GM12878 (cell line): ENCODE data around the gene PPP1R12B. TPM values are rescaled to one million over a fixed set of nuclear protein-coding genes. Genes with fewer than 3 reads are reported as not detected.

Experiments used
- ATAC-seq: fragments of 200-7000 bp; cut with Tn5 transposase; 3 replicates; pipeline ENCODE4 v1.9.1; 2020; ENCODE audit warnings: mild to moderate bottlenecking, moderate library complexity
- Bru-seq: library from RNA; stranded (reverse); fragments of 400-500 nt; gene quantifications from one replicate; lab custom pipeline; 2021; lab: Mats Ljungman, UMichigan
- BruChase-seq, 2 experiments: library from RNA; stranded (reverse); fragments of 400-500 nt; gene quantifications; one replicate each; lab custom pipeline; 2021; lab: Mats Ljungman, UMichigan
- BruUV-seq: library from RNA; stranded (reverse); fragments of 400-500 nt; replicated peaks from 2 replicates; lab custom pipeline; 2021; lab: Mats Ljungman, UMichigan
- CTCF ChIA-PET: fragments of 300-600 bp; sonication (Branson Sonifier 250); formaldehyde crosslinking; extraction: SDS; loops from one replicate; lab custom pipeline; 2021; ENCODE audit warnings: inconsistent platforms; lab: Yijun Ruan, JAX
- POLR2A ChIA-PET: fragments of 350-600 bp; formaldehyde crosslinking; extraction: SDS; loops from one replicate; lab custom pipeline; 2021; ENCODE audit warnings: inconsistent platforms; lab: Charles Lee
- RAD21 ChIA-PET: fragments of 300-600 bp; sonication (Branson Sonifier 250); formaldehyde crosslinking; loops from one replicate; lab custom pipeline; 2023; ENCODE audit warnings: antibody characterized with exemption; ENCODE audit not compliant: unreplicated experiment; lab: Charles Lee
- SMC1A ChIA-PET: fragments of 300-600 bp; sonication (Branson Sonifier 250); formaldehyde crosslinking; loops from one replicate; lab custom pipeline; 2023; ENCODE audit not compliant: unreplicated experiment, uncharacterized antibody; lab: Charles Lee
- DNase-seq: peaks from one replicate; pipeline ENCODE4 v3.0.0-alpha.2; 2011; ENCODE audit warnings: low read depth, low spot score
- FAIRE-seq: peaks from 3 replicates; lab custom pipeline; 2011; peaks lifted over from hg19 to GRCh38; lab: Jason Lieb, UNC
- H2AFZ ChIP-seq: 2 replicates; pipeline ENCODE4 v1.6.0; 2011; ENCODE audit warnings: low read depth, low read length, control low read depth; ENCODE audit not compliant: control insufficient read depth
- H3K27ac ChIP-seq: 2 replicates; pipeline ENCODE4 v1.5.1; 2011; ENCODE audit warnings: control low read depth; ENCODE audit not compliant: control insufficient read depth, insufficient read depth
- H3K27me3 ChIP-seq, 2 experiments: replicated peaks in 1 of 2; 2 replicates each; pipeline versions ENCODE4 v1.6.0 to v1.6.1; 2011; ENCODE audit warnings: low read length in 1 of 2; ENCODE audit not compliant: control insufficient read depth in 2 of 2, insufficient read depth in 2 of 2
- H3K36me3 ChIP-seq, 2 experiments: 2 replicates each; pipeline ENCODE4 v1.5.1; 2011; ENCODE audit warnings: low read length in 1 of 2; ENCODE audit not compliant: control insufficient read depth in 2 of 2, insufficient read depth in 2 of 2
- H3K4me1 ChIP-seq: 2 replicates; pipeline ENCODE4 v1.6.1; 2011; ENCODE audit warnings: mild to moderate bottlenecking, low read length, moderate library complexity, mixed read lengths; ENCODE audit not compliant: control insufficient read depth, insufficient read depth
- H3K4me2 ChIP-seq: 2 replicates; pipeline ENCODE4 v1.6.0; 2011; ENCODE audit warnings: control low read depth; ENCODE audit not compliant: control insufficient read depth, insufficient read depth
- H3K4me3 ChIP-seq: fragments of 200-600 bp; sonication (generic); 2 replicates; pipeline ENCODE4 v1.5.1; 2016
- H3K79me2 ChIP-seq: 2 replicates; pipeline ENCODE4 v1.6.0; 2011; ENCODE audit warnings: low read length; ENCODE audit not compliant: control insufficient read depth, insufficient read depth
- H3K9ac ChIP-seq: 2 replicates; pipeline ENCODE4 v1.8.0; 2011; ENCODE audit warnings: low read length, control low read depth, mixed read lengths; ENCODE audit not compliant: control insufficient read depth, insufficient read depth
- H3K9me3 ChIP-seq: replicated peaks from 3 replicates; pipeline ENCODE4 v1.5.1; 2011; ENCODE audit warnings: mild to moderate bottlenecking, low read length; ENCODE audit not compliant: control insufficient read depth, insufficient read depth
- H4K20me1 ChIP-seq: 2 replicates; pipeline ENCODE4 v1.6.0; 2011; ENCODE audit not compliant: control insufficient read depth, insufficient read depth
- CBX5 ChIP-seq: sonication (generic); IDR thresholded peaks from 2 replicates; pipeline ENCODE4 v1.6.1; 2016; ENCODE audit warnings: low read depth, moderate library complexity, mild to moderate bottlenecking, inconsistent platforms
- ETV6 ChIP-seq, 2 experiments: fragments of 450-650 bp in 1 of 2; IDR thresholded peaks in 1 of 2; conservative IDR thresholded peaks in 1 of 2; 2 replicates each; pipeline ENCODE4 v1.6.1; 2014; ENCODE audit warnings: antibody characterized with exemption in 1 of 2, borderline replicate concordance in 1 of 2, low read depth in 1 of 2, mild to moderate bottlenecking in 1 of 2, moderate library complexity in 1 of 2
- SMARCA5 ChIP-seq: fragments of 450-650 bp; IDR thresholded peaks from 2 replicates; pipeline ENCODE4 v1.6.1; 2017; ENCODE audit warnings: mild to moderate bottlenecking
- ZNF24 ChIP-seq: fragments of 450-650 bp; IDR thresholded peaks from 2 replicates; pipeline ENCODE4 v1.6.1; 2017; ENCODE audit warnings: antibody characterized with exemption, mild to moderate bottlenecking
- WGBS: methylation state at CpG from one replicate; pipeline ENCODE4 v1.1.6; 2016; ENCODE audit warnings: low lambda C conversion rate; ENCODE audit not compliant: insufficient replicate concordance, insufficient coverage; ENCODE audit errors: missing lambda C conversion rate; 5-methylcytosine and 5-hydroxymethylcytosine counted together
- in situ Hi-C: fragments of 300-500 bp; cut with MboI; formaldehyde crosslinking; loops from 9 replicates; pipeline ENCODE4 v1.14.3; 2018; ENCODE audit warnings: mixed read lengths
- intact Hi-C: fragments of 100-400 bp; cut with micrococcal nuclease; formaldehyde crosslinking; loops from one replicate; pipeline ENCODE4 v1.14.2; 2022; ENCODE audit not compliant: unreplicated experiment
- long read RNA-seq, 2 experiments: library from polyadenylated mRNA; unstranded; transcript quantifications; one replicate each; pipeline ENCODE4 v2.0.0, GENCODE V29; 2019 to 2020
- polyA minus RNA-seq, 3 experiments: library from RNA; depleted of rRNA, polyadenylated mRNA; stranded (reverse); fragments of >200 nt; gene quantifications; 2 replicates each; pipeline ENCODE4 v1.2.3, GENCODE V29; 2011
- polyA plus RNA-seq, 11 experiments: library from polyadenylated mRNA; depleted of rRNA in 4 of 11; unstranded in 6 of 11; stranded (reverse) in 5 of 11; fragments of >200 nt; fragmentation: Nextera tagmentation in 4 of 11; fragmentation: Illumina TruSeq in 1 of 11; extraction: Ambion mirVana in 4 of 11; extraction: Trizol in 1 of 11; gene quantifications; 1 replicate in 1 of 11; 2 replicates in 10 of 11; pipeline versions ENCODE4 v1.2.1 to v1.2.3, GENCODE V29; 2011 to 2016; ENCODE audit warnings: inconsistent platforms in 2 of 11, missing spikeins in 2 of 11, low read depth in 1 of 11
- total RNA-seq, 4 experiments: library from RNA; depleted of rRNA in 3 of 4; stranded (reverse); fragments of >200 nt in 3 of 4; fragmentation: Illumina TruSeq in 1 of 4; extraction: Trizol in 1 of 4; gene quantifications; 2 replicates each; pipeline versions ENCODE4 v1.2.1 to v1.2.3, GENCODE V29; 2013 to 2021
- TF ChIP-seq, protein P1 (sequence below): IDR thresholded peaks from 2 replicates; pipeline ENCODE4 v1.6.1; 2011; ENCODE audit warnings: borderline replicate concordance, low read depth, mild to moderate bottlenecking, moderate library complexity, low read length; ENCODE audit not compliant: insufficient read depth, poor library complexity, severe bottlenecking
- TF ChIP-seq, protein P2 (sequence below): IDR thresholded peaks from 2 replicates; pipeline ENCODE4 v1.6.1; 2011; ENCODE audit warnings: borderline replicate concordance, low read depth, mild to moderate bottlenecking, moderate library complexity, mixed read lengths, low read length; ENCODE audit not compliant: insufficient read depth; ENCODE audit errors: extremely low read length
- TF ChIP-seq, protein P3 (sequence below): fragments of 450-650 bp; IDR thresholded peaks from 2 replicates; pipeline ENCODE4 v1.6.1; 2018; ENCODE audit warnings: borderline replicate concordance, mild to moderate bottlenecking; ENCODE audit not compliant: partially characterized antibody

PPP1R12B gene, protein sequence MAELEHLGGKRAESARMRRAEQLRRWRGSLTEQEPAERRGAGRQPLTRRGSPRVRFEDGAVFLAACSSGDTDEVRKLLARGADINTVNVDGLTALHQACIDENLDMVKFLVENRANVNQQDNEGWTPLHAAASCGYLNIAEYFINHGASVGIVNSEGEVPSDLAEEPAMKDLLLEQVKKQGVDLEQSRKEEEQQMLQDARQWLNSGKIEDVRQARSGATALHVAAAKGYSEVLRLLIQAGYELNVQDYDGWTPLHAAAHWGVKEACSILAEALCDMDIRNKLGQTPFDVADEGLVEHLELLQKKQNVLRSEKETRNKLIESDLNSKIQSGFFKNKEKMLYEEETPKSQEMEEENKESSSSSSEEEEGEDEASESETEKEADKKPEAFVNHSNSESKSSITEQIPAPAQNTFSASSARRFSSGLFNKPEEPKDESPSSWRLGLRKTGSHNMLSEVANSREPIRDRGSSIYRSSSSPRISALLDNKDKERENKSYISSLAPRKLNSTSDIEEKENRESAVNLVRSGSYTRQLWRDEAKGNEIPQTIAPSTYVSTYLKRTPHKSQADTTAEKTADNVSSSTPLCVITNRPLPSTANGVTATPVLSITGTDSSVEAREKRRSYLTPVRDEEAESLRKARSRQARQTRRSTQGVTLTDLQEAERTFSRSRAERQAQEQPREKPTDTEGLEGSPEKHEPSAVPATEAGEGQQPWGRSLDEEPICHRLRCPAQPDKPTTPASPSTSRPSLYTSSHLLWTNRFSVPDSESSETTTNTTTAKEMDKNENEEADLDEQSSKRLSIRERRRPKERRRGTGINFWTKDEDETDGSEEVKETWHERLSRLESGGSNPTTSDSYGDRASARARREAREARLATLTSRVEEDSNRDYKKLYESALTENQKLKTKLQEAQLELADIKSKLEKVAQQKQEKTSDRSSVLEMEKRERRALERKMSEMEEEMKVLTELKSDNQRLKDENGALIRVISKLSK
- 162 and 164 TPM in 2 replicates for total RNA-seq (2013; cell fraction: nucleolus; rRNA removed)
- total RNA-seq (2014; rRNA removed) (6.0 and 6.3 TPM in 2 replicates), total RNA-seq (2014; rRNA removed; fragmentation: Illumina TruSeq; extraction: Trizol) (6.0 and 6.4 TPM in 2 replicates), total RNA-seq (2021) (5.3 and 6.4 TPM in 2 replicates), polyA plus RNA-seq (2011; rRNA removed) (9.4 and 10.0 TPM in 2 replicates), polyA plus RNA-seq (2014; fragmentation: Illumina TruSeq; extraction: Trizol) (2.1 and 5.0 TPM in 2 replicates), polyA plus RNA-seq (2014; fragmentation: Nextera tagmentation; extraction: Ambion mirVana) (under 1 TPM; 0.29 to 0.61 TPM), polyA plus RNA-seq (2014; rRNA removed) (1.8 and 3.5 TPM in 2 replicates), polyA plus RNA-seq (2016; fragmentation: Nextera tagmentation; extraction: Ambion mirVana) (1 to 10 TPM; 3.3 to 4.4 TPM), polyA minus RNA-seq (2011; rRNA and poly(A)+ RNA removed) (54.2 and 63.4 TPM in 2 replicates), Bru-seq, nascent RNA (percentile 63 among the genes with signal in this experiment), BruChase-seq, experiment 1, labeled RNA remaining after a 6-hour chase (percentile 68 among the genes with signal in this experiment), BruChase-seq, experiment 2, labeled RNA remaining after a 2-hour chase (percentile 67 among the genes with signal in this experiment)
- polyA plus RNA-seq (2011; ENCODE audit: low read depth) = 1.2 TPM
- polyA plus RNA-seq (2011; cell fraction: cytosol; rRNA removed) = 8.9 and 10.4 TPM in 2 replicates
- polyA plus RNA-seq (2011; cell fraction: nucleus; rRNA removed) = 38.7 and 39.2 TPM in 2 replicates
- polyA plus RNA-seq (2012) = 1.1 and 1.5 TPM in 2 replicates
- polyA minus RNA-seq (2011; cell fraction: cytosol; rRNA and poly(A)+ RNA removed) = 5.8 and 10.7 TPM in 2 replicates
- 67.7 and 85.8 TPM in 2 replicates for polyA minus RNA-seq (2011; cell fraction: nucleus; rRNA and poly(A)+ RNA removed)
- long read RNA-seq, experiment 1, partial matches to known transcripts = 0 of 2 reads
- long read RNA-seq, experiment 1, other reads (novel, unspliced or antisense) = 1 of 2 reads
- long read RNA-seq, experiment 2, partial matches to known transcripts = 2 of 7 reads
- long read RNA-seq, experiment 2, other reads (novel, unspliced or antisense) = 5 of 7 reads

DNA sequence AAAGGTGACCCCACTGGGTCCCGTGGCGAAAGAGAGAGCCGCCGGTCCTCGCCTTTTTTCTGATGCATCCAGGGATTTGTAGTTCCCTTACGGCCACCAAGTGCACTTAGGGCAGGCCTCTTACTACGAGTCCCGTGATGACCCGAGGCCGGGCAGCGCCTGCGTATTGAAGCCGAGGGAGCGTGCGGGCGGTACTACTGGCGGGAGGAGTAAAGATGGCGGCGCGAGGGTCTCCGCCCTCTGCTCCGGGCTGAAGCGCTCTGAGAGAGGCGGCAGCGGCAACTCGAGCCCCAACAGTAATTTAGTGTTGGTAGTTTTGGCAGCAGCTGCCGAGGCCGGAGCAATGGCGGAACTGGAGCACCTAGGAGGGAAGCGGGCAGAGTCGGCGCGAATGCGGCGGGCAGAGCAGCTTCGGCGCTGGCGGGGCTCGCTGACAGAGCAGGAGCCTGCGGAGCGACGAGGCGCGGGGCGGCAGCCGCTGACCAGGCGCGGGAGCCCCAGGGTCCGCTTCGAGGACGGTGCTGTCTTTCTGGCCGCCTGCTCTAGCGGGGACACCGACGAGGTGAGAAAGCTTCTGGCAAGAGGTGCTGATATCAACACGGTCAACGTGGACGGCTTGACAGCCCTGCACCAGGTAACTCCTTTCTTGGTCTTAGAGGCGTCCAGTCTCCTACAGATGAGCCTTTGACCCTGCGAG is at the start of gene PPP1R12B:
Gene PPP1R12B, plus strand, starts transcription at position 191 of the 697 bp plus-strand sequence. Its CDS starts 153 bp downstream, at position 344.
- peak; percentile 100 for FAIRE-seq
- Histone ChIP-seq H3K4me1 (no peaks in the 10 kb centered on the region; the same call in 1 of the 2 replicates), H3K27me3 (no peaks in the 10 kb centered on the region), H3K4me2 (peak within 1 kb of the TSS; percentile 60), H3K9me3 (no peaks in the 10 kb centered on the region), H3K27ac (peak within 1 kb of the TSS; percentile 40; the same call in 1 of the 2 replicates), H3K79me2 (peaks cover 3% of the 10 kb centered on the region; the same call in 1 of the 2 replicates), H3K36me3 (no peaks in the 10 kb centered on the region), H2AFZ (peak within 1 kb of the TSS; percentile 92), H3K9ac (peak within 1 kb of the TSS; percentile 58), H3K4me3 (peak within 1 kb of the TSS; percentile 88), H4K20me1 (no peaks in the 10 kb centered on the region)
- BruUV-seq = no TSS peak
- ChIA-PET SMC1A (interaction anchor here (0.5 to 2.6 kb wide), 3 partner anchors 10 to 58 kb away, joined by 3 to 9 read pairs (median 3); no protein-coding TSS in a partner anchor), POLR2A (no interaction called here), RAD21 (interaction anchor here (1.0 to 1.6 kb wide), 4 partner anchors 85 to 371 kb away, joined by 3 to 4 read pairs (median 4); no protein-coding TSS in a partner anchor), CTCF (interaction anchor here (1.1 to 3.0 kb wide), 7 partner anchors 10 to 251 kb away, joined by 3 to 8 read pairs (median 4); partner anchors contain the start of gene LGR6)
- under 1% methylated on average over 60 of the region's 60 CpGs for WGBS
- ATAC-seq = peak; percentile 99
- peak; percentile 94 for DNase-seq
- intact Hi-C loops = loop anchor here (5.0 to 10.0 kb wide), 2 partner anchors 96 to 269 kb away; no protein-coding TSS in a partner anchor
- in situ Hi-C loops = no loop called here
- TF ChIP-seq ZNF24 (no peak), SMARCA5 (peak; percentile 19; the same call in 1 of the 2 replicates), ETV6 (conservative IDR thresholded peaks at IDR 0.05 in 1 of 2, IDR thresholded peaks at IDR 0.05 in 1 of 2; ENCODE audit: borderline replicate concordance in 1 of 2, low read depth in 1 of 2) (no peak), CBX5 (no peak)
- TF ChIP-seq, protein P1, sequence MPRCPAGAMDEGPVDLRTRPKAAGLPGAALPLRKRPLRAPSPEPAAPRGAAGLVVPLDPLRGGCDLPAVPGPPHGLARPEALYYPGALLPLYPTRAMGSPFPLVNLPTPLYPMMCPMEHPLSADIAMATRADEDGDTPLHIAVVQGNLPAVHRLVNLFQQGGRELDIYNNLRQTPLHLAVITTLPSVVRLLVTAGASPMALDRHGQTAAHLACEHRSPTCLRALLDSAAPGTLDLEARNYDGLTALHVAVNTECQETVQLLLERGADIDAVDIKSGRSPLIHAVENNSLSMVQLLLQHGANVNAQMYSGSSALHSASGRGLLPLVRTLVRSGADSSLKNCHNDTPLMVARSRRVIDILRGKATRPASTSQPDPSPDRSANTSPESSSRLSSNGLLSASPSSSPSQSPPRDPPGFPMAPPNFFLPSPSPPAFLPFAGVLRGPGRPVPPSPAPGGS = no peak
- TF ChIP-seq, protein P2, sequence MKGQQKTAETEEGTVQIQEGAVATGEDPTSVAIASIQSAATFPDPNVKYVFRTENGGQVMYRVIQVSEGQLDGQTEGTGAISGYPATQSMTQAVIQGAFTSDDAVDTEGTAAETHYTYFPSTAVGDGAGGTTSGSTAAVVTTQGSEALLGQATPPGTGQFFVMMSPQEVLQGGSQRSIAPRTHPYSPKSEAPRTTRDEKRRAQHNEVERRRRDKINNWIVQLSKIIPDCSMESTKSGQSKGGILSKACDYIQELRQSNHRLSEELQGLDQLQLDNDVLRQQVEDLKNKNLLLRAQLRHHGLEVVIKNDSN = peak; percentile 72
- TF ChIP-seq, protein P3, sequence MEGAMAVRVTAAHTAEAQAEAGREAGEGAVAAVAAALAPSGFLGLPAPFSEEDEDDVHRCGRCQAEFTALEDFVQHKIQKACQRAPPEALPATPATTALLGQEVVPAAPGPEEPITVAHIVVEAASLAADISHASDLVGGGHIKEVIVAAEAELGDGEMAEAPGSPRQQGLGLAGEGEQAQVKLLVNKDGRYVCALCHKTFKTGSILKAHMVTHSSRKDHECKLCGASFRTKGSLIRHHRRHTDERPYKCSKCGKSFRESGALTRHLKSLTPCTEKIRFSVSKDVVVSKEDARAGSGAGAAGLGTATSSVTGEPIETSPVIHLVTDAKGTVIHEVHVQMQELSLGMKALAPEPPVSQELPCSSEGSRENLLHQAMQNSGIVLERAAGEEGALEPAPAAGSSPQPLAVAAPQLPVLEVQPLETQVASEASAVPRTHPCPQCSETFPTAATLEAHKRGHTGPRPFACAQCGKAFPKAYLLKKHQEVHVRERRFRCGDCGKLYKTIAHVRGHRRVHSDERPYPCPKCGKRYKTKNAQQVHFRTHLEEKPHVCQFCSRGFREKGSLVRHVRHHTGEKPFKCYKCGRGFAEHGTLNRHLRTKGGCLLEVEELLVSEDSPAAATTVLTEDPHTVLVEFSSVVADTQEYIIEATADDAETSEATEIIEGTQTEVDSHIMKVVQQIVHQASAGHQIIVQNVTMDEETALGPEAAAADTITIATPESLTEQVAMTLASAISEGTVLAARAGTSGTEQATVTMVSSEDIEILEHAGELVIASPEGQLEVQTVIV = peak; percentile 43
